ENCODE results near the gene CBLN1. TPM values are rescaled to one million over a fixed set of nuclear protein-coding genes. Genes with fewer than 3 reads are reported as not detected.

CBLN1 gene
- total and polyA plus RNA-seq, 9 of the 15 experiments (the other 6 are each of a cell fraction or from before 2014, with no cell fraction given): not detected

GRCh38 chr16:49330562-49331201, 49.0 kb upstream of the CBLN1 start:
- intact Hi-C loops (cut with micrococcal nuclease) (no loop called here), in situ Hi-C loops (cut with MboI) (no loop called here)
- BruUV-seq (replicated peaks): no TSS peak
- no peak for TF ChIP-seq USF2 (CRISPR knock-in tag; IDR thresholded peaks at IDR 0.05)
- no peak for TF ChIP-seq GMEB1 (CRISPR knock-in tag; IDR thresholded peaks at IDR 0.05)
- TF ChIP-seq MXI1 (IDR thresholded peaks at IDR 0.05; ENCODE audit: low read depth, low read length): no peak
- TF ChIP-seq REST (IDR thresholded peaks at IDR 0.05; ENCODE audit: borderline replicate concordance): no peak
- no peak for TF ChIP-seq REST (CRISPR knock-in tag; IDR thresholded peaks at IDR 0.05; ENCODE audit: low read depth)
- no peaks in the 10 kb centered on the region for H3K4me1 ChIP-seq (replicated peaks in 1 of 2; ENCODE audit: control insufficient read depth in 2 of 2, insufficient read depth in 2 of 2, low read length in 2 of 2)
- no peak for FAIRE-seq
- no peaks in the 10 kb centered on the region for H3K36me3 ChIP-seq (ENCODE audit: control insufficient read depth, insufficient read depth, low read length)
- H3K27me3 ChIP-seq (ENCODE audit: control insufficient read depth in 2 of 2, insufficient read depth in 2 of 2, low read length in 2 of 2): peaks cover 0 to 4% of the 10 kb centered on the region in 2 experiments; a peak in 2 of 5 replicates
- no peaks in the 10 kb centered on the region for H3K9me3 ChIP-seq (replicated peaks; ENCODE audit: control insufficient read depth, insufficient read depth, low read depth, low read length)
- no peak overlapping the region for H3K27ac ChIP-seq (ENCODE audit: extremely low read depth, low read depth, low read length)
- H4K20me1 ChIP-seq (replicated peaks; ENCODE audit: control insufficient read depth, insufficient read depth, low read length): 0 out of 2 replicates have a peak, but pooled peaks cover 4% of the 10 kb centered on the region
- WGBS (ENCODE audit: insufficient coverage, low coverage, missing lambda C conversion rate): 0% methylated on average over 8 of the region's 9 CpGs
- no peak overlapping the region for H3K9ac ChIP-seq (ENCODE audit: insufficient read depth in 1 of 2, low read depth in 2 of 2, low read length in 2 of 2)
- H3K79me2 ChIP-seq (ENCODE audit: control insufficient read depth, insufficient read depth, low read length): no peaks in the 10 kb centered on the region
- H3K4me2 ChIP-seq (ENCODE audit: insufficient read depth, low read length): no peak overlapping the region
- no peak for DNase-seq (ENCODE audit: extremely low read depth in 1 of 4, low spot score in 3 of 4)
- no peak for ATAC-seq
- no peak overlapping the region for H3K4me3 ChIP-seq
- ChIA-PET CTCF (ENCODE audit: low intra/inter-chr PET ratio) (no interaction called here), POLR2A (no interaction called here)
- H2AFZ ChIP-seq (ENCODE audit: low read depth, low read length): no peak overlapping the region
- H3K9me1 ChIP-seq (ENCODE audit: control insufficient read depth, insufficient read depth, low read length): no peaks in the 10 kb centered on the region
